ENCODE measurements around the gene ASNSD1. TPM values are rescaled to one million over a fixed set of nuclear protein-coding genes. Genes with fewer than 3 reads are reported as not detected.
"Not testable (repeated sequence)": the region's sequence is repeated elsewhere in the genome, so short reads cannot be mapped to it uniquely, and the experiment has no call there.

ASNSD1 gene
- polyA plus RNA-seq, 4 donors: 53.6 to 63.4 (median 59.9) TPM

DNA sequence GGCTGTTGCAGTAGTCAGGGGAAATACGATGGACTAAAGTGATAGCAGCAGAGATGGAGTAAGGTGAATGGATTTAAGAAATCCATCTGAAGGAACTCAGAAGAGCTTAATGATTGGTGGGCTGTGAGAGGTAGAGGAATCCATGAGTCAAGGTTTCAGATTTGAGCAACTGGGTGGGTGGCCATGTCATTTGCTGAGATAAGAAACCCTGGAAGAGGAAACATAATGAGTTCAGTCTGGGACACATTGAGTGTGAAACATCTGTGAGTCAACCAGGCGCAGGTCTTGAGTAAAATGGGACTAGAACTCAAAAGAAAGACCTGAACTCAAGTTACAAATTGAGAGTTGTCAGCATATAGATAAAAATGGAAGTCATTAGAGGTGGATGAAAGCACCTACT, 19.7 kb upstream of the ASNSD1 start:
- DNase-seq (ENCODE audit: low read depth in 4 of 4, low spot score in 2 of 4): no peak

GRCh38 chr2:189646521-189646920, 14.7 kb upstream of the ASNSD1 start:
- DNase-seq (ENCODE audit: low read depth in 4 of 4, low spot score in 2 of 4): no peak

DNA sequence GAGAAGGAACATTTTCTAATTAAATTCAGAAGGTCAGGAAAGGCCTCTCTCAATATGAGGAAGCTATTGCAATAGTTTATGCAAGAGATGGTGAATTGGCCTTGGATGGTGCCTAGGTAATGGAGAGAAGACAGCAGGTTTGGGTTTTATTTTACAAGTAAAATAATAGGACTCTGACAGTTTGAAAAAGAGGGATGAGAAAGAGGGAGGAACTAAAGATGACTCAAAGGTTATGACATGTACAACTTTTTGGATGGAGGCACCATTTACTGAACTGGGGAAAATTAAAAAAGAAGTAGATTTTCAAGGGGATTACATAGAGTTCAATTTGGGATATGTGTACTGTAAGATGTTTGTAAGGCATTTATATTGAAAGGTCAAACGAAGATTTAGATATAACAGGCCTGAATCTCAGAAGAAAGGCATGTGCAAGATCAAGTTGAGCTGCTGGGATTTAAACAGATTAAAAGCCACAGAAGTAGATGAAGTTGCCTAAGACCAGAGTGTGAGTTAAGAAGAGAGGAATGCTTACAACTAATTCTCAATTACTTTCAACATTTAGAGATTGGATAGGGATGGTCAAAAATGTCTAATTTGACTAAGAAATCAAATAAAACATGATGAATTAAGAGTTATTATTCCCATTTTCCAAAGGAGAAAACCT, 12.3 kb upstream of the ASNSD1 start:
- no peak for DNase-seq (ENCODE audit: low read depth in 4 of 4, low spot score in 2 of 4)

DNA sequence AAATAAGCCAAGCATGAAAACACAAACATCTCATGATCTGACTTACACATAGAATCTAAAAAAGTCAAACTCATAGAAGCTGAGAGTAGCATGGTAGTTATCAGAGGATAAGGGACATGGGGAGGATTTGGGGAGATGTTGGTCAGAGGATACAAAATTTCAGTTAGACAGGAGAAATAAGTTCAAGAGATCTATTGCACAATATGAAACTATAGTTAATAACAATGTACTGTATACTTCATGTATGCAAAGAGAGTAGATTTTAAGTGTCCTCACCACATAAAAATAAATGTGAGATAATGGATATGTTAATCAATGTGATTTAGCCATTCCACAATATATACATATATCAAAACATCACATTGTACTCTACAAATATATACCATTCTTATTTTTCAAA, 10.0 kb upstream of the ASNSD1 start:
- no peak for DNase-seq (ENCODE audit: low read depth in 4 of 4, low spot score in 2 of 4)

GRCh38 chr2:189653464-189653863, 7.8 kb upstream of the ASNSD1 start:
- DNase-seq (ENCODE audit: low read depth in 4 of 4, low spot score in 2 of 4): not testable (repeated sequence)

DNA sequence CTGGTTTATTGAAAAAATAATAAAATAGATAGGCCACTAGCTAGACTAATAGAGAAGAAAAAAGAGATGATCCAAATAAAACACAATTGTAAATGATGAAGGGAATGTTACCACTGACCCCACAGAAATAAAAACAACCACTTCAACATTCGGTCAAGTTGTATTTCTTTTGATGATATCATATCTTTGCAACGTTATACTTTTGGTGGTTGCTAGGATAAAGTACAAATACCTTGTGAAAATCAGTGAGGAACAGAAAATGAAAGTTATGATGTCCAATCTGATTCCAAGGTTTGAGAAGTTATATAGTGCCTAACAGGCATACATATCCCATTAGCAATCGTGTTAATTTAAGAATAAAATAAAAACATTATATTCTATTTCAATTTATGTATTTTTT, 6.6 kb upstream of the ASNSD1 start:
- DNase-seq (ENCODE audit: low read depth in 4 of 4, low spot score in 2 of 4): no peak

GRCh38 chr2:189657867-189658266, 3.4 kb upstream of the ASNSD1 start:
- DNase-seq (ENCODE audit: low read depth in 4 of 4, low spot score in 2 of 4): no peak

DNA sequence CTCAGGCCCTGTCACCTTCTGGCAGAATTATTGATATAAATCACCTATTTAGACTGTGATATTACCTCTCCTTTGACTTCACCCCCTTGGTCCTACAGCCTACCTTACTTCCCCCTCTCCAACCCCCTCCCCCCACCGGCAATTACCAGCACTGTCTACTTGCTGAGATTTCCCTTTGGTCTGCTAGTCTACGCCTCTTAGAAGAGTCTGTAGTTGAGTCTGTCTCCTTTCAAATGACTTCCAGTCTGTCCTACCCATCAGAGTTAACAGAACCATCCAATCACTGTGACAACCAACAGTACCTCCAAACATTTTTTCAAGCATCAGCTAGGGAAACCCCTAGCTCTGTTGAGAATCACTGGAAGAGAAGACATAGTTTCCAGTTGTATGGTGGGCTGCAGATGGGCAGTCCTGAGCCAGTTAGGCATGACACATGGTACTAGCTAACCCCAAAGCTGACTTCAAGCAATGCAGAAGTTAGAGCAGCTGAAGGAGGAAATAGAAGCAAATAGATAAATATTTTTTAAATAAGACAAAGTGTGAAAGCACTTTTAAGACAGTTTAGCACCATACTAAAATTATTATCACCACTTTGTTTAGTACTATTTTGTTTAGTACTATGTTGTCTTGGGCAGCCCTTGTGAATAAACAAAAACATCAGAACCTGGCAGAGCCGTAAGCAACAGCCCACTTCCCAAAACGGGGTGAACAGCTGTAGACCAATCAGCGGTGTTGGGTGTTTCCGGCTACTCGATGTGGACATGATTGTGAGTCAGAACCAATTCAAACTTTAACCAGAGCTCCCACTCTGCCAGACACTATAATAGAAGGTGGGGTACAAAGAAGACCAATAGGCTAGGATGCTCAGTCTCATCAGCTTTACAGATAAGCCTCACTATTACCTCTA, 2.7 kb upstream of the ASNSD1 start:
- DNase-seq (ENCODE audit: low read depth in 4 of 4, low spot score in 2 of 4): no peak

DNA sequence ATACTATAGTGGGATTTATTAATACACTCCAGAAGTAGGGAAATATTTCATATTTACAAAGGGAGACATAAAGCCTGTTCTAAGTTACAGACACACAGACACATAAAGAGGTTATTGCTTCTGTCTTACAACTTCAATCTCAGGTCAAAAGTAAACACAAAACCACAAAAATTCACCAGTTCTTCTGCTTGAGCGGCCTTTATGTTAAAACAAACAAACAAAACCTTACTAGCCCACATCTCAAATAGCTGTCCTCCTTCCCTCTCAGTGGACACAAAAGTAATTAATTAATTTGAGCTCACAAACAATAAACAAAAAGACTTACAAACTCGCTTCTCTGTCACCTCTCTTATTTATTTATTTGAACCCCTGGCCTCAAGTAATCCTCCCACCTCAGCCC, 1.5 kb upstream of the ASNSD1 start:
- no peak for DNase-seq (ENCODE audit: low read depth in 4 of 4, low spot score in 2 of 4)

DNA sequence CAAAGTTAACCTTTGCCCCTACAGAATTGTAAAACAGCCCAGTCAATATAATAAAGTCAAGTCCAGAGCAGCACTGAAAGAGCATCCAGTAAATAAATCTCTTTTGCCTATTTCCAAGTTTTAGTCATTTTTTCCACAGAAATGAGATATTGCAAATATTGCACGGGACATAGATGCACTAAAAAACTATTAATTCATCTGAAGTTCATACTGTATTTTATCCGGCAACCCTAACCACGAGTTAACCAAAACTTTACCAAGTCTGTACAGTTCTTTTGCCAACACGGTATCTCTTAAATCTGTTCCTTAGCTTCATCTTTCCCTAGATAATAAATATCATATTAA, 484 bp upstream of the ASNSD1 start:
- DNase-seq (ENCODE audit: low read depth in 4 of 4, low spot score in 2 of 4): no peak

GRCh38 chr2:189661957-189662321, 680 bp downstream of the ASNSD1 start:
- DNase-seq (ENCODE audit: low read depth in 4 of 4, low spot score in 2 of 4): no peak

DNA sequence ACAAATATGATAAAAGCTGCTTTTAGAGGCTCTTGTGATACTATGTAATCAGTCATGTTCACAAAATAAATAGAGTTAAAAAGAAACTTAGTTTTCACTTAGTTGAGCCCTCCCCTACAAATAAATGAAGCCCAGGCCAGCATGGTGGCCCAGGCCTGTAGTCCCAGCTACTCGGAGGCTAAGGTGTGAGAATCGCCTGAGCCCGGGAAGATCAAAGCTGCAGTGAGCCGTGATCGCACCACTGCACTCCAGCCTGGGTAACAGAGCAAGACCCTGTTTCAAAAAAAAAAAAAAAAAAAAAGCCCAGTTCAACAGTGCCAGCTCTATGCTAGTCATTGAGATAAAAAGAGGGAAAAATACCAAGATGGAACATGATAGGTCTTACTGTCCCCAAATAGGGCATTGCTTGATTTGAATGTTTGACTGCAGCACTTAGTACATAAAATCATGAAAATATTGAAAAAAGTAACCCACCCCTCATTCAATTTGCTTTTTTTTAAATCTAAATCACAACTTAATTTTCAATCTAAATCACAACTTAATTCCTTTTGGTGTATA, 1.5 kb downstream of the ASNSD1 start:
- DNase-seq (ENCODE audit: low read depth in 4 of 4, low spot score in 2 of 4): no peak

- DNase-seq (ENCODE audit: low read depth in 4 of 4, low spot score in 2 of 4): not testable (repeated sequence)
Observed at GRCh38 chr2:189663319-189663718, 2.1 kb downstream of the ASNSD1 start.

GRCh38 chr2:189669913-189670312, 8.7 kb downstream of the ASNSD1 start:
- DNase-seq (ENCODE audit: low read depth in 4 of 4, low spot score in 2 of 4): no peak

DNA sequence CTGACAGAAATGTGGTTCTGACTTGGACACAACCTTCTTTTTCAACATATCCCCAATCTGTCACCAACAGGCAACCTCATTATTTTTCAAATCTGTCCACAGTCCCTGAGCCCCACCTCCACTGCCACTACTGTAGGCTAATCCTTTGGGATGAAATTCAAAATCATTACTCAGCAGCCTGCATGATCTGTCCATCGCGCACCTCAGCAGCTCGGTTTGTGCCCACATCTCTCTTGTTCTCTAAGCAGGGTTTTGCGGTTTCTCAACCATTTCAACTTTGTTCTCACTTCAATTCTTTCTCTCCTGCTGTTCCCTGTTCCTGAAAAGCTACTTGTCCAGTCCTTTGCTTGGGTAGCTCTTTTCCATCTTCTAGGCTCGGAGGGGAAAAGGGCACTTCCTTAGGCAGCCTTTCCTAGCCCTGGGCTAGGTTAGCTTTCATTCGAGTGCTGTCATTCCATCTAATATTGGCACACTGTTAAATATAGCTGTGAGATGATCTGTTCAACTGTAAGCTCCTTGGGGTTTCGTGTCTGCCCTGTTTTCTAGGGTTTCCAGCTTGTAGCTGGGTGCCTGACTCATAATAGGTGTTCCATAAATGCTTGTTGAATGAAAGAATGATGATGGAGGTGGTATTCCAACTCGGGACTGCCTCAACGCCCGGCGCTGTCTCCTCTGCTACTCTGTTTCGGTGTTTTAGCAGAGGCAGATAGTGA, 12.6 kb downstream of the ASNSD1 start:
- DNase-seq (ENCODE audit: low read depth in 4 of 4, low spot score in 2 of 4): no peak

DNA sequence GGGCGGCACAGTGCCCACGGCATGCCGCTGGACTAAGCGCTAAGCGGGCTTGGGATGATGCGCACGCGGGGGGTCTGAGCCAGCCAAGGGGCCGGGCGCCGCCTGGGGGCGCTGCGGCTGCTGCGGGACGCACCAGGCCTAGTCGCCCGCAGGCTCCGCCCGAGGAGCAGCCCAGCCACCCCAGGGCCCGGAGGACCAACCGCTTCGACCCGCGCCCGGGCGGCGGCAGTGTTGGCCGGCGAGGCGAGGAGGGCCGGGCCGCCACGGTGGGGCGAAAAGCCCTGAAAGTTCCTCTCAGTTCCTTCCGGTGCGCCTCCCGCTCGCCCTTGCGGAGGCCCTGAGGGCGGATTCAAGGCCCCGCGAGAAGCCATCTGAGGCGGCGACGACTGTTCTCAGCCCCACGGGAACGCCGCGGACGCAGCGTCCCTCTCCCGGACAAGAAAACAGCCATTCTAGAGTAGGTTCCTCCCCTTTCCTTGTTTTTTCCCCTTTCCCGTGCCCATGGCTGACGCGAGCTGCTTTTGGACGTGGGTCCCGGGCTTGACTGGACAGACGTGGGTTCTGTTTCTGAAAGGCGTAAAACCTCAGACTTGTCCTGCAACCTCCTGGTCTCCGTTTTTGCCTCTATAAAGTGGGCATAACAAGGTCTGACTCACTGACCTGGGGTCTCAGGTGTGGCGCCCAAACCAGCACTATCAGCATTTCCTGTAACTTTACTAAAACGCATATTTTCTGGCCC, 13.3 kb downstream of the ASNSD1 start, which contains the start of gene ANKAR:
TSS of gene ANKAR (plus strand) at position 297 of the 739 bp plus-strand sequence. CDS start 1,821 bp downstream, outside the sequence.
- DNase-seq (ENCODE audit: low read depth in 4 of 4, low spot score in 2 of 4): peak; percentile 63 to 74 (median 70)

DNA sequence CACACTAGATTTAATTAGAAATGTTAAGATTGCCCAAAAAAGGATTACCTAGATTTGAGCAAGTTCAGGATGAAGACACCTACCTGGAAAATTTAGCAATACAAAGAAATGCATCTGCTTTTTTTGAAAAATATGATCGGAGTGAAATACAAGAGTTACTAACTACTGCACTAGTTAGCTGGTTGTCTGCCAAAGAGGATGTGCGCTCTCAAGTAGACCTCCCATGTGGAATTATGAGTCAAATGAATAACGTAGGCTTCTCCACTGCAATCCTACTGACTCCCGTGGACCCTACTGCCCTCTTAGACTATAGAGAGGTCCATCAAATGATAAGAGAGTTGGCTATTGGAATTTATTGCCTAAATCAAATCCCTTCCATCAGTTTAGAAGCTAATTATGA, 15.2 kb downstream of the ASNSD1 start:
- DNase-seq (ENCODE audit: low read depth in 4 of 4, low spot score in 2 of 4): no peak

DNA sequence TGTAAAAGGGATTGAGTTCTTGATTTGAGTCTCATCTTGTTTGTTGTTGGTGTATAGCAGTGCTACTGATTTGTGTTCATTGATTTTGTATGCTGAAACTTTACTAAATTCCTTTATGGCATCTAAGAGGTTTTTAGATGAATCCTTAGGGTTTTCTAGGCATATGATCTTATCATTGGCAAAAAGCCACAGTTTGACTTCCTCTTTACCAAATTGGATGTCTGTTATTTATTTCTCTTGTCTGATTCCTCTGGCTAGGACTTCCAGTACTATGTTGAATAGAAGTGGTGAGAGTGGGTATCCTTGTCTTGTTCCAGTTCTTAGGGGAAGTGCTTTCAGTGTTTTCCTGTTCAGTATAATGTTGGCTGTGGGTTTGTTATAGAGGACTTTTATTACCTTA, 18.0 kb downstream of the ASNSD1 start:
- DNase-seq (ENCODE audit: low read depth in 4 of 4, low spot score in 2 of 4): no peak

DNA sequence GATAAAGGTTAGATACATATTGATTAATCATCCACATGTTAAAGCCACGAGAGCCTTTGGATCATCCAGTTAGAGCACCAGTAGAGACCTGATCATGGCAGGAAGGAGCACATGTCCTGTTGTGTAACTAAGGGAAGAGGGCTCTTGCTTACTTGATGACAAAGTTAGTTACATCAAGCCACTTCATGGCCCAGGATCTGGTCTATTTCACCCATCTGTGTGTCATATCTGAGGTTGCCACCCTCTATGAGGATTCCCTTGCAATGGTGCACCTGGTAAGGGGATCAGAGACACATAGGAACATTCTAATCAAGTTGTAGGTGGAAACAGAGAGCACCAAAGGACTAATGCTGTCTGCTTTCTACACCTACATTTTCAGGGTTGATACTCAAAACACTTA, 19.9 kb downstream of the ASNSD1 start:
- DNase-seq (ENCODE audit: low read depth in 4 of 4, low spot score in 2 of 4): no peak

DNA sequence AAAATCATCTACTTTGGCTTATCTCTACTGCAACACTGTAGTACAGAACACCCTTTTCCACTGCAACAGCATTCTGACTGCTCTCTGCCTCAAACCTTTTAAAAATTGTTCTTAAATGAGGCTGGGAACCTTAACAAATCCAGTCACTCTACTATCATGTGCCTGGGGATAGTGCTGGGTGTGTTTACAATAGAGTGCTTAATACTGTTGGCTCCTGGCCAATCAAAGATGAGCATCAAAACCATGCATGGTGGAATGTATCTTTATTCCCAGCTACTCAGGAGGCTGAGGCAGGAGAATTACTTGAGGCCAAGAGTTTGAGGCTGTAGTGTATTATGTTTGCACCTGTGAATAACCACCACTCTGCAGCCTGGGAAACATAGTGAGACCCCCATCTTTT, 20.6 kb downstream of the ASNSD1 start:
- DNase-seq (ENCODE audit: low read depth in 4 of 4, low spot score in 2 of 4): no peak

Measured in left renal cortex interstitium (tissue), 4 donors.